Astrocyte (in vitro differentiated cells and primary cell): ENCODE data around the gene LHX1. TPM values are rescaled to one million over a fixed set of nuclear protein-coding genes. Genes with fewer than 3 reads are reported as not detected.
A peak's percentile ranks its signal among the peaks of the same experiment; 100 is the strongest.

Source experiments
- DNase-seq: peaks from one replicate; pipeline ENCODE4 v3.0.0-alpha.2; 2010; ENCODE audit warnings: low read depth
- FAIRE-seq: peaks from 2 replicates; lab custom pipeline; 2011; peaks lifted over from hg19 to GRCh38; lab: Jason Lieb, UNC
- H2AFZ ChIP-seq: 2 replicates; pipeline ENCODE4 v1.6.0; 2012; ENCODE audit warnings: low read depth, low read length, inconsistent platforms
- H3K27ac ChIP-seq: 2 replicates; pipeline ENCODE4 v1.5.1; 2011; ENCODE audit warnings: low read depth, low read length, inconsistent platforms
- H3K27me3 ChIP-seq: 2 replicates; pipeline ENCODE4 v1.6.0; 2011; ENCODE audit warnings: low read length, inconsistent platforms; ENCODE audit not compliant: insufficient read depth
- H3K36me3 ChIP-seq: 2 replicates; pipeline ENCODE4 v1.5.1; 2011; ENCODE audit warnings: low read length, inconsistent platforms; ENCODE audit not compliant: insufficient read depth
- H3K4me1 ChIP-seq: 2 replicates; pipeline ENCODE4 v1.5.1; 2011; ENCODE audit warnings: low read length, inconsistent platforms; ENCODE audit not compliant: insufficient read depth
- H3K4me2 ChIP-seq: 2 replicates; pipeline ENCODE4 v1.6.0; 2012; ENCODE audit warnings: low read length, inconsistent platforms
- H3K4me3 ChIP-seq: 2 replicates; pipeline ENCODE4 v1.5.1; 2011; ENCODE audit warnings: low read depth, mild to moderate bottlenecking, low read length, inconsistent platforms; ENCODE audit not compliant: insufficient read depth
- H3K79me2 ChIP-seq: 2 replicates; pipeline ENCODE4 v1.6.0; 2012; ENCODE audit warnings: mild to moderate bottlenecking, low read length, inconsistent platforms; ENCODE audit not compliant: insufficient read depth
- H3K9ac ChIP-seq: 2 replicates; pipeline ENCODE4 v1.6.0; 2012; ENCODE audit warnings: mild to moderate bottlenecking, low read length, inconsistent platforms
- H3K9me3 ChIP-seq: 2 replicates; pipeline ENCODE4 v1.5.1; 2012; ENCODE audit warnings: low read depth, mild to moderate bottlenecking, low read length, inconsistent platforms; ENCODE audit not compliant: insufficient read depth
- H4K20me1 ChIP-seq: 2 replicates; pipeline ENCODE4 v1.6.0; 2012; ENCODE audit warnings: low read length, inconsistent platforms; ENCODE audit not compliant: insufficient read depth
- H3K27ac Mint-ChIP-seq: one replicate; pipeline ENCODE4 v1.8.0; 2021; ENCODE audit warnings: mild to moderate bottlenecking, mixed read lengths; ENCODE audit not compliant: unreplicated experiment
- H3K27me3 Mint-ChIP-seq: one replicate; pipeline ENCODE4 v1.8.0; 2021; ENCODE audit warnings: low read depth, mixed read lengths; ENCODE audit not compliant: unreplicated experiment
- H3K36me3 Mint-ChIP-seq: one replicate; pipeline ENCODE4 v1.8.0; 2021; ENCODE audit warnings: low read depth, mixed read lengths; ENCODE audit not compliant: unreplicated experiment
- H3K4me1 Mint-ChIP-seq: one replicate; pipeline ENCODE4 v1.8.0; 2021; ENCODE audit warnings: low read depth, mixed read lengths; ENCODE audit not compliant: unreplicated experiment
- H3K4me3 Mint-ChIP-seq: one replicate; pipeline ENCODE4 v1.8.0; 2021; ENCODE audit warnings: mild to moderate bottlenecking, moderate library complexity, mixed read lengths; ENCODE audit not compliant: unreplicated experiment
- H3K9me3 Mint-ChIP-seq: one replicate; pipeline ENCODE4 v1.8.0; 2021; ENCODE audit warnings: mild to moderate bottlenecking, mixed read lengths; ENCODE audit not compliant: unreplicated experiment
- CTCF ChIP-seq: IDR thresholded peaks from 2 replicates; pipeline ENCODE4 v1.5.1; 2011; ENCODE audit warnings: low read depth, mild to moderate bottlenecking, inconsistent platforms, low read length, moderate library complexity; ENCODE audit not compliant: insufficient read depth
- EZH2 ChIP-seq: IDR thresholded peaks from 2 replicates; pipeline ENCODE4 v1.6.1; 2012; ENCODE audit warnings: mild to moderate bottlenecking, low read length, inconsistent platforms; ENCODE audit not compliant: insufficient read depth
- total RNA-seq: library from RNA; stranded (reverse); gene quantifications from 2 replicates; pipeline ENCODE4 v1.2.1, GENCODE V29; 2021

LHX1 gene
- total RNA-seq, 1 donor from 2014 or later = 10.8 TPM

- Histone ChIP-seq H3K79me2 (no peaks in the 10 kb centered on the region), H3K27me3 (peaks cover 98% of the 10 kb centered on the region), H3K27ac (no peak overlapping the region), H3K36me3 (no peaks in the 10 kb centered on the region), H3K9ac (no peak overlapping the region), H3K4me3 (peak overlapping the region; percentile 20), H3K4me2 (peak overlapping the region; percentile 70), H3K9me3 (peaks cover 4% of the 10 kb centered on the region), H2AFZ (peak overlapping the region; percentile 30), H3K4me1 (peaks cover 27% of the 10 kb centered on the region), H4K20me1 (peaks cover 39% of the 10 kb centered on the region)
- Mint-ChIP-seq H3K4me3 (peak overlapping the region; percentile 79), H3K27ac (peak overlapping the region; percentile 87), H3K36me3 (peaks cover 14% of the 10 kb centered on the region), H3K27me3 (peaks cover 66% of the 10 kb centered on the region), H3K4me1 (peaks cover 20% of the 10 kb centered on the region), H3K9me3 (peaks cover 15% of the 10 kb centered on the region)
- TF ChIP-seq CTCF = no peak
- TF ChIP-seq EZH2 = peak; percentile 5
- FAIRE-seq = no peak
- DNase-seq = no peak
These were observed 3.1 kb upstream of the LHX1 start for GRCh38 chr17:36934144-36934691.

- no peaks in the 10 kb centered on the region for H3K36me3 ChIP-seq
- Mint-ChIP-seq H3K4me1 (peaks cover 20% of the 10 kb centered on the region), H3K36me3 (peaks cover 14% of the 10 kb centered on the region), H3K4me3 (peak overlapping the region; percentile 88), H3K9me3 (peaks cover 13% of the 10 kb centered on the region), H3K27me3 (peaks cover 63% of the 10 kb centered on the region), H3K27ac (peak overlapping the region; percentile 86)
- peaks cover 27% of the 10 kb centered on the region for H3K4me1 ChIP-seq
- no peak overlapping the region for H3K9ac ChIP-seq
- TF ChIP-seq CTCF = no peak
- peak; percentile 95 for TF ChIP-seq EZH2
- peak overlapping the region; percentile 70 for H3K4me2 ChIP-seq
- H3K27me3 ChIP-seq = peaks cover 98% of the 10 kb centered on the region
- DNase-seq = no peak
- H3K4me3 ChIP-seq = no peak overlapping the region
- peaks cover 11% of the 10 kb centered on the region for H3K9me3 ChIP-seq
- H2AFZ ChIP-seq = peak overlapping the region; percentile 30
- no peak overlapping the region for H3K27ac ChIP-seq
- FAIRE-seq = no peak
- peaks cover 46% of the 10 kb centered on the region for H4K20me1 ChIP-seq
- no peaks in the 10 kb centered on the region for H3K79me2 ChIP-seq
These were observed 2.3 kb upstream of the LHX1 start for GRCh38 chr17:36934692-36935630.
